Right lobe of liver (tissue), 4 donors: ENCODE data around the gene CHST3.

ENCODE experiments used
- CTCF ChIP-seq, 4 donors: fragments of 200-600 bp in 3 of 4; fragments of 450-650 bp in 1 of 4; IDR thresholded peaks; one replicate each; pipeline versions ENCODE4 v1.5.1 to v1.8.0; 2016 to 2022; ENCODE audit warnings: antibody characterized with exemption in 4 of 4, mild to moderate bottlenecking in 2 of 4
- POLR2A ChIP-seq: fragments of 450-650 bp; IDR thresholded peaks from one replicate; pipeline ENCODE4 v1.6.1; 2017; ENCODE audit warnings: antibody characterized with exemption, mild to moderate bottlenecking
- donor health status: DM: no; HTN: no; CAD: no.
- donor health status: DM: no; HTN: no; CAD: no.
- donor health status: DM: no; HTN: yes; CAD: no.

DNA sequence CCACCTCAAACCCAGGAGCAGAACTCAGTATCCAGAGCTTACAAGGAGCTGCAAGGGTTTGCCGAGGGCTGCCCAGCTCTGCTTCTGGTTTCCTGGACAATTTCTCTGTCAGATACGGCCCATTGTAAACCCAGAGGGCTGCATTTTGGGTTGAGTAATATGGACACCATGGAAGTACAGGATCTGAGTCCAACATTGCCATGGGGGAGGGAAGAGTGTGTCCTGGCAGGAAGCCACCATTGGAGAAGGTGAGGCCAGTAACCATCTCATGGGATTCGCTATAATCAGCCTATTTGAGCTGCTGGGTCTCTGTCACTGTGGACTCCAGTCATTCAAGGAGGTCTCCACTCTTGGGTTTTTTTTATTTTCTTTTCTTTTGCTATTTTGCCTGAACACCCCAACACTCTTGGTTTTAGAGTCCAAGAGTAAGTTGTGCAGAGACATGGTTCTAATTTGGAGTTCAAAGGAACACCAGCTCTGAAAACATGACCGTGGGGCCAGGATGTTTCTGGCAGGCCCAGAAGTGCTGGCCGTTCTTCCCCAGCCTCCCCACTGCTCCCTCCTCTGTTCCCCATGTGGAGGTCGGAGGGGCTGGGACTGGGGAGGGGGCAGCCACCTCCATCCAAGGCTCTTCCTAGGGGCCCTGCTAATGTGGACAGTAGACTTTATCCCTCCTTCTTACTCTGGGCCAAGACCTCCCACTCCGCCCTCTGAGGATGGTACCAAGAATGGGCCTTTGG lies 46.2 kb downstream of the CHST3 start:
- TF ChIP-seq CTCF (IDR thresholded peaks at IDR 0.05): no peak
- TF ChIP-seq POLR2A: no peak
